GM20000 (cell line): ENCODE measurements around the gene PLVAP.

Experiments used
- DNase-seq: peaks from one replicate; pipeline ENCODE4 v3.0.0; 2012; ENCODE audit warnings: low spot score
- CTCF ChIP-seq: IDR thresholded peaks from 2 replicates; pipeline ENCODE4 v1.5.1; 2012; ENCODE audit warnings: mild to moderate bottlenecking, control low read depth; ENCODE audit errors: extremely low read depth, missing control alignments

The PLVAP gene

GRCh38 chr19:17312189-17313113 is 64.7 kb downstream of the PLVAP start:
- TF ChIP-seq CTCF: no peak

GRCh38 chr19:17311455-17312188 is 65.5 kb downstream of the PLVAP start:
- no peak for DNase-seq

More at GRCh38 chr19:17312189-17313113, 64.7 kb downstream of the PLVAP start:
- no peak for DNase-seq

GRCh38 chr19:17309965-17310461 is 67.1 kb downstream of the PLVAP start:
- DNase-seq: no peak
- TF ChIP-seq CTCF: no peak

More at GRCh38 chr19:17311455-17312188, 65.5 kb downstream of the PLVAP start:
- no peak for TF ChIP-seq CTCF

- peak; percentile 97 for DNase-seq
- TF ChIP-seq CTCF: no peak
Observed at GRCh38 chr19:17309198-17309964, 67.8 kb downstream of the PLVAP start, which contains the start of gene DDA1. Gene DDA1 (plus strand): TSS chr19:17309563. CDS start chr19:17309655, 92 bp downstream.

- no peak for DNase-seq
- TF ChIP-seq CTCF: no peak
Observed at GRCh38 chr19:17307876-17308377, 69.2 kb downstream of the PLVAP start.

GRCh38 chr19:17306285-17306714 is 70.8 kb downstream of the PLVAP start:
- DNase-seq: no peak
- TF ChIP-seq CTCF: no peak
